Endothelial cell of umbilical vein (primary cell): ENCODE results near the gene ITPKB.

Experiments used
- CTCF ChIP-seq, 2 donors: IDR thresholded peaks; 1 replicate in 1 of 2; 2 replicates in 1 of 2; pipeline ENCODE4 v1.5.1; 2011; ENCODE audit warnings: low read length in 2 of 2, mild to moderate bottlenecking in 2 of 2, moderate library complexity in 2 of 2, control low read depth in 1 of 2, inconsistent platforms in 1 of 2, low read depth in 1 of 2; ENCODE audit not compliant: insufficient read depth in 1 of 2; ENCODE audit errors: extremely low read depth in 1 of 2
- JUN ChIP-seq: IDR thresholded peaks from 2 replicates; pipeline ENCODE4 v1.6.1; 2011; ENCODE audit warnings: borderline replicate concordance, low read depth; ENCODE audit not compliant: insufficient read length, insufficient read depth
- MYC ChIP-seq: IDR thresholded peaks from one replicate; pipeline ENCODE4 v1.6.1; 2011; ENCODE audit warnings: mild to moderate bottlenecking, low read depth, low read length
- POLR2AphosphoS5 ChIP-seq: IDR thresholded peaks from 2 replicates; pipeline ENCODE4 v1.6.1; 2012; ENCODE audit warnings: low read depth, mild to moderate bottlenecking, control low read depth, low read length, moderate library complexity; ENCODE audit not compliant: insufficient read depth

GRCh38 chr1:226656201-226656600 lies 82.9 kb downstream of the ITPKB start:
- TF ChIP-seq MYC = no peak
- TF ChIP-seq POLR2AphosphoS5 = no peak
- TF ChIP-seq CTCF (IDR thresholded peaks at IDR 0.05; ENCODE audit: extremely low read depth in 1 of 2, insufficient read depth in 1 of 2, low read depth in 1 of 2, low read length in 2 of 2) = no peak
- TF ChIP-seq JUN = no peak
